Activated naive CD8-positive, alpha-beta T cell treated with anti-CD3 and anti-CD28 coated beads for 36 hours (primary cell): ENCODE data around the gene ZNF839. TPM values are rescaled to one million over a fixed set of nuclear protein-coding genes. Genes with fewer than 3 reads are reported as not detected.

Experiments used
- DNase-seq: peaks from one replicate; pipeline ENCODE4 v3.0.0; 2021
- H3K27ac Mint-ChIP-seq: one replicate; pipeline ENCODE4 v1.8.0; 2022; ENCODE audit warnings: mild to moderate bottlenecking, moderate library complexity, mixed read lengths
- H3K27me3 Mint-ChIP-seq: one replicate; pipeline ENCODE4 v1.8.0; 2022; ENCODE audit warnings: mild to moderate bottlenecking, mixed read lengths
- H3K36me3 Mint-ChIP-seq: one replicate; pipeline ENCODE4 v1.8.0; 2021; ENCODE audit warnings: mild to moderate bottlenecking, mixed read lengths
- H3K4me1 Mint-ChIP-seq: one replicate; pipeline ENCODE4 v1.8.0; 2021; ENCODE audit warnings: mixed read lengths
- H3K4me3 Mint-ChIP-seq: one replicate; pipeline ENCODE4 v1.8.0; 2022; ENCODE audit warnings: mild to moderate bottlenecking, moderate library complexity, mixed read lengths
- H3K9me3 Mint-ChIP-seq: one replicate; pipeline ENCODE4 v1.8.0; 2022; ENCODE audit warnings: mixed read lengths
- total RNA-seq, 2 experiments: library from RNA; stranded (reverse); gene quantifications; one replicate each; pipeline ENCODE4 v1.2.3, GENCODE V29; 2021

ZNF839 gene
- total RNA-seq, 2 experiments from 2014 or later: 12.9 TPM

- Mint-ChIP-seq H3K9me3 (no peaks in the 10 kb centered on the region), H3K27me3 (no peaks in the 10 kb centered on the region), H3K36me3 (peaks cover 3% of the 10 kb centered on the region), H3K4me1 (peaks cover 27% of the 10 kb centered on the region), H3K27ac (no peak overlapping the region), H3K4me3 (no peak overlapping the region)
- DNase-seq: no peak
These were observed 54.7 kb downstream of the ZNF839 start for GRCh38 chr14:102374264-102374663.

DNA sequence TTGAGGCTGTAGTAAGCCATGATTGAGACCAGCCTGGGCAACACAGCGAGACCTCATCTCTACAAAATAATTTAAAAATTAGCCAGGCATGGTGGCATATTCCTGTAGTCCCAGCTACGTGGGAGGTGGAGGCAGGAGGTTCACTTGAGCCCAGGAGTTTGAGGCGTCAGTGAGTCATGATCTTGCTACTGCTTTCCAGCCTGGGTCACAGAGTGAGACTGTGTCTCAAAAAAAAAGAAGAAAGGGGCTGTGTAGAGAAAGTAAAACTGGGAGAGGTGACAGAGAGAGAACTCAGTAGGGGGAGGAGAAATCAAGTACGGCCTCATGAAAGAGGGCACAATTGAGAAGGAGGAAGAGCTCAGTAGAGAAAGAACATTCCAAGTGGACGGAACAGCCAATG lies 55.6 kb downstream of the ZNF839 start:
- peak overlapping the region; percentile 73 for H3K27ac Mint-ChIP-seq
- H3K9me3 Mint-ChIP-seq: no peaks in the 10 kb centered on the region
- H3K4me1 Mint-ChIP-seq: peaks cover 27% of the 10 kb centered on the region
- H3K4me3 Mint-ChIP-seq: no peak overlapping the region
- H3K36me3 Mint-ChIP-seq: peaks cover 7% of the 10 kb centered on the region
- DNase-seq: peak; percentile 8
- H3K27me3 Mint-ChIP-seq: no peaks in the 10 kb centered on the region

GRCh38 chr14:102377696-102378095 lies 58.1 kb downstream of the ZNF839 start:
- no peak overlapping the region for H3K27ac Mint-ChIP-seq
- H3K9me3 Mint-ChIP-seq: no peaks in the 10 kb centered on the region
- H3K27me3 Mint-ChIP-seq: no peaks in the 10 kb centered on the region
- H3K36me3 Mint-ChIP-seq: peaks cover 10% of the 10 kb centered on the region
- H3K4me1 Mint-ChIP-seq: peaks cover 24% of the 10 kb centered on the region
- no peak overlapping the region for H3K4me3 Mint-ChIP-seq
- no peak for DNase-seq

- Mint-ChIP-seq H3K4me1 (peaks cover 18% of the 10 kb centered on the region), H3K4me3 (no peak overlapping the region), H3K27me3 (no peaks in the 10 kb centered on the region), H3K9me3 (no peaks in the 10 kb centered on the region), H3K36me3 (peaks cover 10% of the 10 kb centered on the region), H3K27ac (no peak overlapping the region)
- DNase-seq: no peak
These were observed 59.3 kb downstream of the ZNF839 start for GRCh38 chr14:102378830-102379229.

GRCh38 chr14:102387086-102387485 lies 67.5 kb downstream of the ZNF839 start:
- Mint-ChIP-seq H3K9me3 (no peaks in the 10 kb centered on the region), H3K36me3 (peaks cover 5% of the 10 kb centered on the region), H3K4me3 (no peak overlapping the region), H3K4me1 (peaks cover 5% of the 10 kb centered on the region), H3K27me3 (no peaks in the 10 kb centered on the region), H3K27ac (no peak overlapping the region)
- no peak for DNase-seq

DNA sequence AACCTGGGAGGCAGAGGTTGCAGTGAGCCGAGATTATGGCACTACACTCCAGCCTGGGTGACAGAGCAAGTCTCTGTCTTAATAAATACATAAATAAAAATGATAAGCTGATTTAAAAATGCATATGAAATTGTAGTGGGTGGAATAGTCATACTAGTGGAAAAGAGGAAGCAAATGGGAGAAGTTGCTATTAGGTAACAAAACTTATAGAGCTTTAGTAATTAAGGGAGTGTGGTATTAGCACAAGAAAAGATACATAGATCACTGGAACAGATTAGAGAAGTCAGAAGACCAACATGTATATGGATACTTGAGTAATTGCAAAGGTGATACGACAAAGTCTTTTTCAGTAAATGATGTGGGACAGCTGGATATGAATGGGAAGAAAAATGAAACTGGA lies 69.7 kb downstream of the ZNF839 start:
- Mint-ChIP-seq H3K36me3 (peaks cover 10% of the 10 kb centered on the region), H3K27me3 (no peaks in the 10 kb centered on the region), H3K27ac (no peak overlapping the region), H3K4me3 (no peak overlapping the region), H3K4me1 (peaks cover 16% of the 10 kb centered on the region), H3K9me3 (peaks cover 3% of the 10 kb centered on the region)
- DNase-seq: no peak

GRCh38 chr14:102390064-102390855 lies 70.7 kb downstream of the ZNF839 start:
- Mint-ChIP-seq H3K9me3 (peaks cover 3% of the 10 kb centered on the region), H3K36me3 (peaks cover 10% of the 10 kb centered on the region), H3K4me1 (peaks cover 21% of the 10 kb centered on the region), H3K4me3 (no peak overlapping the region), H3K27ac (no peak overlapping the region), H3K27me3 (no peaks in the 10 kb centered on the region)
- no peak for DNase-seq

Other genes with a start within 250 kb of the ZNF839 start
- gene HSP90AA1, start 232.7 kb upstream of the ZNF839 start, total RNA-seq: 1,000 to 10,000 TPM; 1,485 to 1,535 TPM
- gene WDR20, start 179.8 kb upstream of the ZNF839 start, total RNA-seq: 10 to 100 TPM; 22.3 to 27.3 TPM
- gene MOK, start 14.6 kb upstream of the ZNF839 start, total RNA-seq: 1 to 10 TPM; 6.5 to 7.4 TPM
- 10 to 100 TPM; 59.2 to 61.8 TPM for gene CINP, start 43.1 kb downstream of the ZNF839 start, total RNA-seq
- gene TECPR2, start 43.2 kb downstream of the ZNF839 start, total RNA-seq: 1 to 10 TPM; 4.8 to 5.7 TPM
- gene ANKRD9, start 190.0 kb downstream of the ZNF839 start, total RNA-seq: 10 to 100 TPM; 10.7 to 10.9 TPM